Measurements from ENCODE around the gene MTMR12. TPM values are rescaled to one million over a fixed set of nuclear protein-coding genes. Genes with fewer than 3 reads are reported as not detected.

Gene MTMR12
- total and polyA plus RNA-seq, 12 donors = 5.4 to 27.2 (median 19.2) TPM

- intact Hi-C loops (cut with DNase I) = loop anchor here in 1 of 10 donors (10.0 kb wide), 1 partner anchor 51 kb away; no protein-coding TSS in a partner anchor
- DNase-seq = no peak
- peaks cover 0 to 60% (median 26%) of the 10 kb centered on the region in 9 donors for H3K36me3 ChIP-seq
These were observed 38.9 kb downstream of the MTMR12 start for GRCh38 chr5:32273821-32274220.

GRCh38 chr5:32272746-32273145 lies 40.0 kb downstream of the MTMR12 start:
- Histone ChIP-seq H3K9me3 (no peaks in the 10 kb centered on the region), H3K4me1 (peaks cover 12 to 43% (median 36%) of the 10 kb centered on the region in 9 donors), H3K27me3 (no peaks in the 10 kb centered on the region), H3K36me3 (peaks cover 0 to 71% (median 30%) of the 10 kb centered on the region in 9 donors), H3K27ac (no peak overlapping the region), H3K4me3 (no peak overlapping the region)
- DNase-seq (no peak), ATAC-seq (no peak)
- no peak for TF ChIP-seq CTCF (IDR thresholded peaks at IDR 0.05)
- 95 to 100% methylated on average over 2 of the region's 2 CpGs for WGBS, 2 donors
- intact Hi-C loops (cut with DNase I) = loop anchor here in 1 of 10 donors (10.0 kb wide), 1 partner anchor 52 kb away; no protein-coding TSS in a partner anchor

More at GRCh38 chr5:32273821-32274220, 38.9 kb downstream of the MTMR12 start:
- H3K9me3 ChIP-seq = no peaks in the 10 kb centered on the region
- no peaks in the 10 kb centered on the region for H3K27me3 ChIP-seq
- 93 to 94% methylated on average over 2 of the region's 2 CpGs for WGBS, 2 donors
- no peak overlapping the region for H3K4me3 ChIP-seq
- no peak for TF ChIP-seq CTCF (IDR thresholded peaks at IDR 0.05)
- peak overlapping the region in 6 of 10 donors; percentile 61 to 77 (median 70) for H3K27ac ChIP-seq
- peaks cover 12 to 53% (median 38%) of the 10 kb centered on the region in 9 donors for H3K4me1 ChIP-seq
- no peak for ATAC-seq

- intact Hi-C loops (cut with DNase I) = loop anchor here in 1 of 10 donors (10.0 kb wide), 1 partner anchor 54 kb away; no protein-coding TSS in a partner anchor
- whole genome bisulfite sequencing, 2 donors = 68 to 88% methylated on average over 1 of the region's 1 CpG
- ATAC-seq = no peak
These were observed 41.8 kb downstream of the MTMR12 start for GRCh38 chr5:32270946-32271345.

GRCh38 chr5:32270178-32270577 lies 42.6 kb downstream of the MTMR12 start:
- Histone ChIP-seq H3K9me3 (no peaks in the 10 kb centered on the region), H3K4me1 (peaks cover under 1 to 18% (median 15%) of the 10 kb centered on the region in 9 donors), H3K27me3 (no peaks in the 10 kb centered on the region), H3K4me3 (no peak overlapping the region), H3K27ac (no peak overlapping the region), H3K36me3 (peaks cover 0 to 97% (median 40%) of the 10 kb centered on the region in 9 donors)
- WGBS, 2 donors = 94 to 98% methylated on average over 4 of the region's 4 CpGs
- DNase-seq = no peak
- intact Hi-C loops (cut with DNase I) = loop anchor here in 1 of 10 donors (10.0 kb wide), 1 partner anchor 55 kb away; no protein-coding TSS in a partner anchor
- ATAC-seq = no peak
- no peak for TF ChIP-seq CTCF (IDR thresholded peaks at IDR 0.05)

More at GRCh38 chr5:32270946-32271345, 41.8 kb downstream of the MTMR12 start:
- Histone ChIP-seq H3K36me3 (peaks cover 0 to 89% (median 37%) of the 10 kb centered on the region in 9 donors), H3K27me3 (no peaks in the 10 kb centered on the region), H3K9me3 (no peaks in the 10 kb centered on the region), H3K4me1 (peaks cover 5 to 25% (median 20%) of the 10 kb centered on the region in 9 donors), H3K4me3 (no peak overlapping the region), H3K27ac (no peak overlapping the region)
- DNase-seq = no peak
- TF ChIP-seq CTCF (IDR thresholded peaks at IDR 0.05) = no peak
